Left ventricle myocardium inferior (tissue), 1 donor: ENCODE measurements around the gene PEX1. TPM values are rescaled to one million over a fixed set of nuclear protein-coding genes. Genes with fewer than 3 reads are reported as not detected.

ENCODE experiments used
- DNase-seq: peaks from one replicate; pipeline ENCODE4 v3.0.0-alpha.2; 2020
- H3K27ac ChIP-seq: fragments of 200-600 bp; replicated peaks from 2 replicates; pipeline ENCODE4 v1.8.0; 2021
- H3K27me3 ChIP-seq: fragments of 200-600 bp; 2 replicates; pipeline ENCODE4 v1.8.0; 2021; ENCODE audit warnings: low read depth
- H3K36me3 ChIP-seq: fragments of 200-600 bp; 2 replicates; pipeline ENCODE4 v1.8.0; 2021
- H3K4me1 ChIP-seq: fragments of 200-600 bp; 2 replicates; pipeline ENCODE4 v1.8.0; 2021
- H3K4me3 ChIP-seq: fragments of 200-600 bp; 2 replicates; pipeline ENCODE4 v1.8.0; 2021; ENCODE audit warnings: mild to moderate bottlenecking, moderate library complexity
- H3K9me3 ChIP-seq: fragments of 200-600 bp; replicated peaks from 2 replicates; pipeline ENCODE4 v1.8.0; 2021
- CTCF ChIP-seq: fragments of 200-600 bp; IDR thresholded peaks from 2 replicates; pipeline ENCODE4 v1.8.0; 2021; ENCODE audit warnings: antibody characterized with exemption, mild to moderate bottlenecking, borderline replicate concordance
- intact Hi-C: fragments of 100-400 bp; cut with micrococcal nuclease; formaldehyde crosslinking; loops from one replicate; pipeline ENCODE4 v1.11.0; 2022
- total RNA-seq: library from RNA; stranded (reverse); fragmentation: NEBNext Ultra II Directional; extraction: Animal tissue kit (Norgen Biotek cat#: 25700); gene quantifications from one replicate; pipeline ENCODE4 v1.2.1, GENCODE V29; 2021
- donor health status: DM: no; HTN: yes; CAD: no; lungs with severe emphysema.

Gene PEX1
- total RNA-seq, 1 donor from 2014 or later = 13.8 TPM

GRCh38 chr7:92462560-92462959 is 65.8 kb downstream of the PEX1 start:
- Histone ChIP-seq H3K9me3 (no peaks in the 10 kb centered on the region), H3K4me1 (no peaks in the 10 kb centered on the region), H3K27me3 (no peaks in the 10 kb centered on the region), H3K36me3 (peaks cover 54% of the 10 kb centered on the region), H3K4me3 (no peak overlapping the region), H3K27ac (no peak overlapping the region)
- no peak for TF ChIP-seq CTCF
- no peak for DNase-seq
- intact Hi-C loops = no loop called here

- H3K27me3 ChIP-seq = no peaks in the 10 kb centered on the region
- H3K36me3 ChIP-seq = peaks cover 54% of the 10 kb centered on the region
- DNase-seq = no peak
- H3K9me3 ChIP-seq = no peaks in the 10 kb centered on the region
- H3K4me1 ChIP-seq = no peaks in the 10 kb centered on the region
- H3K27ac ChIP-seq = no peak overlapping the region
- TF ChIP-seq CTCF = peak; percentile 71
- H3K4me3 ChIP-seq = no peak overlapping the region
- intact Hi-C loops = no loop called here
Measured at GRCh38 chr7:92461027-92462003, 67.0 kb downstream of the PEX1 start.

- DNase-seq = no peak
- Histone ChIP-seq H3K9me3 (no peaks in the 10 kb centered on the region), H3K36me3 (peaks cover 54% of the 10 kb centered on the region), H3K27me3 (no peaks in the 10 kb centered on the region), H3K27ac (no peak overlapping the region), H3K4me1 (no peaks in the 10 kb centered on the region), H3K4me3 (no peak overlapping the region)
- intact Hi-C loops = no loop called here
- TF ChIP-seq CTCF = no peak
Measured at GRCh38 chr7:92460510-92460909, 67.8 kb downstream of the PEX1 start.

GRCh38 chr7:92460109-92460508 is 68.2 kb downstream of the PEX1 start:
- Histone ChIP-seq H3K9me3 (no peaks in the 10 kb centered on the region), H3K27ac (no peak overlapping the region), H3K4me3 (no peak overlapping the region), H3K4me1 (no peaks in the 10 kb centered on the region), H3K36me3 (peaks cover 55% of the 10 kb centered on the region), H3K27me3 (no peaks in the 10 kb centered on the region)
- DNase-seq = no peak
- intact Hi-C loops = no loop called here
- TF ChIP-seq CTCF = no peak

- H3K27ac ChIP-seq = no peak overlapping the region
- no peaks in the 10 kb centered on the region for H3K27me3 ChIP-seq
- DNase-seq = no peak
- peaks cover 73% of the 10 kb centered on the region for H3K36me3 ChIP-seq
- intact Hi-C loops = no loop called here
- H3K9me3 ChIP-seq = no peaks in the 10 kb centered on the region
- H3K4me1 ChIP-seq = no peaks in the 10 kb centered on the region
- no peak for TF ChIP-seq CTCF
- H3K4me3 ChIP-seq = no peak overlapping the region
Measured at GRCh38 chr7:92456236-92456635, 72.1 kb downstream of the PEX1 start.
